NK-92 (cell line): Measurements from ENCODE around the gene CDC6.

Experiments used
- DNase-seq: peaks from one replicate; lab custom pipeline; 2025; ENCODE audit not compliant: unreplicated experiment; lab: John Stamatoyannopoulos, UW

CDC6 gene

GRCh38 chr17:40287494-40288369, at the start of gene CDC6:
TSS of gene CDC6 (plus strand) at chr17:40287879. CDS start at chr17:40289421, 1,542 bp downstream.
- peak; percentile 97 for DNase-seq

GRCh38 chr17:40241252-40241834, 46.3 kb upstream of the CDC6 start:
- DNase-seq, result no peak

GRCh38 chr17:40242774-40243173, 44.9 kb upstream of the CDC6 start:
- DNase-seq, result no peak

GRCh38 chr17:40243761-40244160, 43.9 kb upstream of the CDC6 start:
- no peak for DNase-seq

GRCh38 chr17:40244255-40244654, 43.4 kb upstream of the CDC6 start:
- DNase-seq, result no peak

- no peak for DNase-seq
These were observed 39.7 kb upstream of the CDC6 start for GRCh38 chr17:40247926-40248495.

- DNase-seq, result no peak
These were observed 39.2 kb upstream of the CDC6 start for GRCh38 chr17:40248507-40248906.

GRCh38 chr17:40251576-40251975, 36.1 kb upstream of the CDC6 start:
- no peak for DNase-seq

- DNase-seq, result no peak
These were observed 34.1 kb upstream of the CDC6 start for GRCh38 chr17:40253565-40253964.

- DNase-seq, result no peak
These were observed 28.2 kb upstream of the CDC6 start for GRCh38 chr17:40259505-40259904.

GRCh38 chr17:40260528-40260927, 27.2 kb upstream of the CDC6 start:
- no peak for DNase-seq

GRCh38 chr17:40264458-40265185, 23.1 kb upstream of the CDC6 start:
- DNase-seq, result no peak

- DNase-seq, result no peak
These were observed 22.3 kb upstream of the CDC6 start for GRCh38 chr17:40265337-40265736.

GRCh38 chr17:40266882-40267281, 20.8 kb upstream of the CDC6 start:
- no peak for DNase-seq

- DNase-seq, result no peak
These were observed 19.5 kb upstream of the CDC6 start for GRCh38 chr17:40268141-40268712.

- DNase-seq, result no peak
These were observed 9.3 kb upstream of the CDC6 start for GRCh38 chr17:40278414-40278813.

- no peak for DNase-seq
These were observed 8.3 kb upstream of the CDC6 start for GRCh38 chr17:40279402-40279801.

GRCh38 chr17:40281663-40282062, 6.0 kb upstream of the CDC6 start:
- no peak for DNase-seq

- DNase-seq, result no peak
These were observed 4.0 kb upstream of the CDC6 start for GRCh38 chr17:40283662-40284061.

GRCh38 chr17:40284085-40284713, 3.5 kb upstream of the CDC6 start:
- no peak for DNase-seq

GRCh38 chr17:40286473-40286872, 1.2 kb upstream of the CDC6 start:
- no peak for DNase-seq
